GM12878 (cell line): ENCODE measurements around the gene HDHD3. TPM values are rescaled to one million over a fixed set of nuclear protein-coding genes. Genes with fewer than 3 reads are reported as not detected.

Experiments used
- polyA plus RNA-seq, 11 experiments: library from polyadenylated mRNA; depleted of rRNA in 4 of 11; unstranded in 6 of 11; stranded (reverse) in 5 of 11; fragments of >200 nt; fragmentation: Nextera tagmentation in 4 of 11; fragmentation: Illumina TruSeq in 1 of 11; extraction: Ambion mirVana in 4 of 11; extraction: Trizol in 1 of 11; gene quantifications; 1 replicate in 1 of 11; 2 replicates in 10 of 11; pipeline versions ENCODE4 v1.2.1 to v1.2.3, GENCODE V29; 2011 to 2016; ENCODE audit warnings: inconsistent platforms in 2 of 11, missing spikeins in 2 of 11, low read depth in 1 of 11
- total RNA-seq, 4 experiments: library from RNA; depleted of rRNA in 3 of 4; stranded (reverse); fragments of >200 nt in 3 of 4; fragmentation: Illumina TruSeq in 1 of 4; extraction: Trizol in 1 of 4; gene quantifications; 2 replicates each; pipeline versions ENCODE4 v1.2.1 to v1.2.3, GENCODE V29; 2013 to 2021

HDHD3 gene
- total and polyA plus RNA-seq, 10 of the 15 experiments (the other 5 are each of a cell fraction or from before 2014, with no cell fraction given): 1.3 to 29.4 (median 17.9) TPM

Other genes with a start within 250 kb of the HDHD3 start
Only the 7 nearest of the 12 such genes appear.
- 0.05 and 0.06 TPM in 2 replicates for gene RNF183, start 73.6 kb downstream of the HDHD3 start, total RNA-seq (2014; rRNA removed)
- gene RNF183, start 73.6 kb downstream of the HDHD3 start, total RNA-seq (2014; rRNA removed; fragmentation: Illumina TruSeq; extraction: Trizol): not detected in 2 replicates
- not detected in 2 replicates for gene RNF183, start 73.6 kb downstream of the HDHD3 start, total RNA-seq (2021)
- gene RNF183, start 73.6 kb downstream of the HDHD3 start, polyA plus RNA-seq (2011; rRNA removed): 0.26 and 0.75 TPM in 2 replicates
- 0.03 TPM in 1 of 2 replicates, not detected in the other for gene RNF183, start 73.6 kb downstream of the HDHD3 start, polyA plus RNA-seq (2014; fragmentation: Illumina TruSeq; extraction: Trizol)
- not detected for gene RNF183, start 73.6 kb downstream of the HDHD3 start, polyA plus RNA-seq (2014; fragmentation: Nextera tagmentation; extraction: Ambion mirVana)
- 0.08 TPM in 1 of 2 replicates, not detected in the other for gene RNF183, start 73.6 kb downstream of the HDHD3 start, polyA plus RNA-seq (2014; rRNA removed)
- gene RNF183, start 73.6 kb downstream of the HDHD3 start, polyA plus RNA-seq (2016; fragmentation: Nextera tagmentation; extraction: Ambion mirVana): not detected
- gene WDR31, start 36.7 kb downstream of the HDHD3 start, total RNA-seq (2014; rRNA removed): 0.40 and 0.65 TPM in 2 replicates
- 0.72 and 0.97 TPM in 2 replicates for gene WDR31, start 36.7 kb downstream of the HDHD3 start, total RNA-seq (2014; rRNA removed; fragmentation: Illumina TruSeq; extraction: Trizol)
- gene WDR31, start 36.7 kb downstream of the HDHD3 start, total RNA-seq (2021): 0.97 and 1.1 TPM in 2 replicates
- 0.41 and 0.45 TPM in 2 replicates for gene WDR31, start 36.7 kb downstream of the HDHD3 start, polyA plus RNA-seq (2011; rRNA removed)
- gene WDR31, start 36.7 kb downstream of the HDHD3 start, polyA plus RNA-seq (2014; fragmentation: Illumina TruSeq; extraction: Trizol): 1.1 and 1.6 TPM in 2 replicates
- under 1 TPM; 0.26 to 0.29 TPM for gene WDR31, start 36.7 kb downstream of the HDHD3 start, polyA plus RNA-seq (2014; fragmentation: Nextera tagmentation; extraction: Ambion mirVana)
- gene WDR31, start 36.7 kb downstream of the HDHD3 start, polyA plus RNA-seq (2014; rRNA removed): 0.67 and 0.87 TPM in 2 replicates
- gene WDR31, start 36.7 kb downstream of the HDHD3 start, polyA plus RNA-seq (2016; fragmentation: Nextera tagmentation; extraction: Ambion mirVana): 1 to 10 TPM; 1.1 to 1.7 TPM
- gene BSPRY, start 27.4 kb downstream of the HDHD3 start, total RNA-seq (2014; rRNA removed): 6.3 and 6.5 TPM in 2 replicates
- 3.3 and 3.8 TPM in 2 replicates for gene BSPRY, start 27.4 kb downstream of the HDHD3 start, total RNA-seq (2014; rRNA removed; fragmentation: Illumina TruSeq; extraction: Trizol)
- gene BSPRY, start 27.4 kb downstream of the HDHD3 start, total RNA-seq (2021): 5.6 and 6.0 TPM in 2 replicates
- gene BSPRY, start 27.4 kb downstream of the HDHD3 start, polyA plus RNA-seq (2011; rRNA removed): 0.40 and 0.45 TPM in 2 replicates
- gene BSPRY, start 27.4 kb downstream of the HDHD3 start, polyA plus RNA-seq (2014; fragmentation: Illumina TruSeq; extraction: Trizol): 2.7 and 4.4 TPM in 2 replicates
- 1 to 10 TPM in 1 of 2 experiments, under 1 TPM in 1; 1.00 to 1.5 TPM for gene BSPRY, start 27.4 kb downstream of the HDHD3 start, polyA plus RNA-seq (2014; fragmentation: Nextera tagmentation; extraction: Ambion mirVana)
- gene BSPRY, start 27.4 kb downstream of the HDHD3 start, polyA plus RNA-seq (2014; rRNA removed): 6.1 and 6.3 TPM in 2 replicates
- 1 to 10 TPM; 4.0 to 4.1 TPM for gene BSPRY, start 27.4 kb downstream of the HDHD3 start, polyA plus RNA-seq (2016; fragmentation: Nextera tagmentation; extraction: Ambion mirVana)
- 13.1 and 15.7 TPM in 2 replicates for gene ALAD, start 24.3 kb upstream of the HDHD3 start, total RNA-seq (2014; rRNA removed)
- 10.3 and 11.9 TPM in 2 replicates for gene ALAD, start 24.3 kb upstream of the HDHD3 start, total RNA-seq (2014; rRNA removed; fragmentation: Illumina TruSeq; extraction: Trizol)
- gene ALAD, start 24.3 kb upstream of the HDHD3 start, total RNA-seq (2021): 20.2 and 21.6 TPM in 2 replicates
- gene ALAD, start 24.3 kb upstream of the HDHD3 start, polyA plus RNA-seq (2011; rRNA removed): 8.1 and 10.7 TPM in 2 replicates
- 18.0 and 20.4 TPM in 2 replicates for gene ALAD, start 24.3 kb upstream of the HDHD3 start, polyA plus RNA-seq (2014; fragmentation: Illumina TruSeq; extraction: Trizol)
- gene ALAD, start 24.3 kb upstream of the HDHD3 start, polyA plus RNA-seq (2014; fragmentation: Nextera tagmentation; extraction: Ambion mirVana): 1 to 10 TPM; 2.4 to 3.9 TPM
- gene ALAD, start 24.3 kb upstream of the HDHD3 start, polyA plus RNA-seq (2014; rRNA removed): 15.7 and 18.2 TPM in 2 replicates
- gene ALAD, start 24.3 kb upstream of the HDHD3 start, polyA plus RNA-seq (2016; fragmentation: Nextera tagmentation; extraction: Ambion mirVana): 10 to 100 TPM; 11.6 to 13.8 TPM
- gene POLE3, start 33.7 kb upstream of the HDHD3 start, total RNA-seq (2014; rRNA removed): 75.9 and 90.5 TPM in 2 replicates
- gene POLE3, start 33.7 kb upstream of the HDHD3 start, total RNA-seq (2014; rRNA removed; fragmentation: Illumina TruSeq; extraction: Trizol): 76.5 and 85.2 TPM in 2 replicates
- 58.3 and 59.0 TPM in 2 replicates for gene POLE3, start 33.7 kb upstream of the HDHD3 start, total RNA-seq (2021)
- 84.4 and 99.3 TPM in 2 replicates for gene POLE3, start 33.7 kb upstream of the HDHD3 start, polyA plus RNA-seq (2011; rRNA removed)
- 116 and 127 TPM in 2 replicates for gene POLE3, start 33.7 kb upstream of the HDHD3 start, polyA plus RNA-seq (2014; fragmentation: Illumina TruSeq; extraction: Trizol)
- 10 to 100 TPM; 40.8 to 65.9 TPM for gene POLE3, start 33.7 kb upstream of the HDHD3 start, polyA plus RNA-seq (2014; fragmentation: Nextera tagmentation; extraction: Ambion mirVana)
- 63.6 and 63.9 TPM in 2 replicates for gene POLE3, start 33.7 kb upstream of the HDHD3 start, polyA plus RNA-seq (2014; rRNA removed)
- gene POLE3, start 33.7 kb upstream of the HDHD3 start, polyA plus RNA-seq (2016; fragmentation: Nextera tagmentation; extraction: Ambion mirVana): 100 to 1,000 TPM in 1 of 2 experiments, 10 to 100 TPM in 1; 98.3 to 101 TPM
- 0.65 and 0.68 TPM in 2 replicates for gene C9orf43, start 33.8 kb upstream of the HDHD3 start, total RNA-seq (2014; rRNA removed)
- gene C9orf43, start 33.8 kb upstream of the HDHD3 start, total RNA-seq (2014; rRNA removed; fragmentation: Illumina TruSeq; extraction: Trizol): 0.54 and 0.64 TPM in 2 replicates
- gene C9orf43, start 33.8 kb upstream of the HDHD3 start, total RNA-seq (2021): 0.35 and 0.56 TPM in 2 replicates
- 0.36 and 0.62 TPM in 2 replicates for gene C9orf43, start 33.8 kb upstream of the HDHD3 start, polyA plus RNA-seq (2011; rRNA removed)
- gene C9orf43, start 33.8 kb upstream of the HDHD3 start, polyA plus RNA-seq (2014; fragmentation: Illumina TruSeq; extraction: Trizol): 0.68 and 0.87 TPM in 2 replicates
- under 1 TPM; 0.23 to 0.51 TPM for gene C9orf43, start 33.8 kb upstream of the HDHD3 start, polyA plus RNA-seq (2014; fragmentation: Nextera tagmentation; extraction: Ambion mirVana)
- gene C9orf43, start 33.8 kb upstream of the HDHD3 start, polyA plus RNA-seq (2014; rRNA removed): 0.74 and 0.79 TPM in 2 replicates
- under 1 TPM; 0.08 to 0.31 TPM for gene C9orf43, start 33.8 kb upstream of the HDHD3 start, polyA plus RNA-seq (2016; fragmentation: Nextera tagmentation; extraction: Ambion mirVana)
- gene RGS3, start 86.7 kb upstream of the HDHD3 start, total RNA-seq (2014; rRNA removed): 35.1 and 37.5 TPM in 2 replicates
- gene RGS3, start 86.7 kb upstream of the HDHD3 start, total RNA-seq (2014; rRNA removed; fragmentation: Illumina TruSeq; extraction: Trizol): 29.8 and 30.7 TPM in 2 replicates
- gene RGS3, start 86.7 kb upstream of the HDHD3 start, total RNA-seq (2021): 42.6 and 42.7 TPM in 2 replicates
- gene RGS3, start 86.7 kb upstream of the HDHD3 start, polyA plus RNA-seq (2011; rRNA removed): 67.9 and 138 TPM in 2 replicates
- 18.3 and 27.2 TPM in 2 replicates for gene RGS3, start 86.7 kb upstream of the HDHD3 start, polyA plus RNA-seq (2014; fragmentation: Illumina TruSeq; extraction: Trizol)
- gene RGS3, start 86.7 kb upstream of the HDHD3 start, polyA plus RNA-seq (2014; fragmentation: Nextera tagmentation; extraction: Ambion mirVana): 1 to 10 TPM; 2.9 to 3.6 TPM
- gene RGS3, start 86.7 kb upstream of the HDHD3 start, polyA plus RNA-seq (2014; rRNA removed): 29.9 and 37.3 TPM in 2 replicates
- gene RGS3, start 86.7 kb upstream of the HDHD3 start, polyA plus RNA-seq (2016; fragmentation: Nextera tagmentation; extraction: Ambion mirVana): 10 to 100 TPM; 26.2 to 27.8 TPM